ENCODE measurements around the gene DSP.

The DSP gene

GRCh38 chr6:7518877-7519276, 22.6 kb upstream of the DSP start:
- TF ChIP-seq CTCF (IDR thresholded peaks at IDR 0.05; ENCODE audit: insufficient read depth, missing control alignments), result no peak
- no peak for DNase-seq (ENCODE audit: insufficient read length, low spot score)
- no peak for FAIRE-seq

- DNase-seq (ENCODE audit: insufficient read length, low spot score), result no peak
- TF ChIP-seq CTCF (IDR thresholded peaks at IDR 0.05; ENCODE audit: insufficient read depth, missing control alignments), result no peak
- FAIRE-seq, result no peak
Observed at GRCh38 chr6:7522873-7523272, 18.6 kb upstream of the DSP start.

- DNase-seq (ENCODE audit: insufficient read length, low spot score) (no peak), FAIRE-seq (no peak)
- TF ChIP-seq CTCF (IDR thresholded peaks at IDR 0.05; ENCODE audit: insufficient read depth, missing control alignments), result no peak
Observed at GRCh38 chr6:7523922-7524321, 17.5 kb upstream of the DSP start.

- no peak for FAIRE-seq
- no peak for DNase-seq (ENCODE audit: insufficient read length, low spot score)
- no peak for TF ChIP-seq CTCF (IDR thresholded peaks at IDR 0.05; ENCODE audit: insufficient read depth, missing control alignments)
Observed at GRCh38 chr6:7526755-7527154, 14.7 kb upstream of the DSP start.

- TF ChIP-seq CTCF (IDR thresholded peaks at IDR 0.05; ENCODE audit: insufficient read depth, missing control alignments), result no peak
- no peak for DNase-seq (ENCODE audit: insufficient read length, low spot score)
- no peak for FAIRE-seq
Observed at GRCh38 chr6:7528565-7528964, 12.9 kb upstream of the DSP start.

- FAIRE-seq, result no peak
- no peak for TF ChIP-seq CTCF (IDR thresholded peaks at IDR 0.05; ENCODE audit: insufficient read depth, missing control alignments)
- no peak for DNase-seq (ENCODE audit: insufficient read length, low spot score)
Observed at GRCh38 chr6:7529141-7529540, 12.3 kb upstream of the DSP start.

- FAIRE-seq (no peak), DNase-seq (ENCODE audit: insufficient read length, low spot score) (no peak)
- no peak for TF ChIP-seq CTCF (IDR thresholded peaks at IDR 0.05; ENCODE audit: insufficient read depth, missing control alignments)
Observed at GRCh38 chr6:7532232-7532631, 9.2 kb upstream of the DSP start.

Data from D721Med (cell line).